ENCODE results near the gene OSTF1.

Gene OSTF1

GRCh38 chr9:75163764-75164163 is 75.5 kb downstream of the OSTF1 start:
- Histone ChIP-seq H3K36me3 (ENCODE audit: insufficient read depth, low read length) (peaks cover 4% of the 10 kb centered on the region), H3K79me2 (ENCODE audit: control insufficient read depth, insufficient read depth, low read length, unreplicated experiment) (no peaks in the 10 kb centered on the region), H3K27me3 (ENCODE audit: insufficient read depth, low read length) (no peaks in the 10 kb centered on the region), H3K27ac (ENCODE audit: low read depth, low read length) (no peak overlapping the region), H3K4me3 (ENCODE audit: low read depth, low read length) (no peak overlapping the region), H3K4me1 (ENCODE audit: control insufficient read depth, insufficient read depth, low read length, unreplicated experiment) (peaks cover 4% of the 10 kb centered on the region), H2AFZ (ENCODE audit: low read length, unreplicated experiment) (no peak overlapping the region)

- peaks cover 11% of the 10 kb centered on the region for H3K4me1 ChIP-seq (ENCODE audit: control insufficient read depth, insufficient read depth, low read length, unreplicated experiment)
Observed at GRCh38 chr9:75164573-75164972, 76.3 kb downstream of the OSTF1 start.

GRCh38 chr9:75167281-75167680 is 79.0 kb downstream of the OSTF1 start:
- Histone ChIP-seq H3K4me3 (ENCODE audit: low read depth, low read length) (no peak overlapping the region), H3K27ac (ENCODE audit: low read depth, low read length) (no peak overlapping the region)

More at GRCh38 chr9:75164573-75164972, 76.3 kb downstream of the OSTF1 start:
- Histone ChIP-seq H2AFZ (ENCODE audit: low read length, unreplicated experiment) (no peak overlapping the region), H3K27me3 (ENCODE audit: insufficient read depth, low read length) (no peaks in the 10 kb centered on the region), H3K79me2 (ENCODE audit: control insufficient read depth, insufficient read depth, low read length, unreplicated experiment) (no peaks in the 10 kb centered on the region), H3K36me3 (ENCODE audit: insufficient read depth, low read length) (peaks cover 4% of the 10 kb centered on the region), H3K4me3 (ENCODE audit: low read depth, low read length) (no peak overlapping the region), H3K27ac (ENCODE audit: low read depth, low read length) (no peak overlapping the region)

GRCh38 chr9:75168270-75169178 is 80.2 kb downstream of the OSTF1 start:
- Histone ChIP-seq H3K36me3 (ENCODE audit: insufficient read depth, low read length) (no peaks in the 10 kb centered on the region; the same call in none of the 2 replicates), H3K27me3 (ENCODE audit: insufficient read depth, low read length) (no peaks in the 10 kb centered on the region), H3K79me2 (ENCODE audit: control insufficient read depth, insufficient read depth, low read length, unreplicated experiment) (no peaks in the 10 kb centered on the region), H3K27ac (ENCODE audit: low read depth, low read length) (peak overlapping the region; percentile 37; the same call in 1 of the 2 replicates), H2AFZ (ENCODE audit: low read length, unreplicated experiment) (no peak overlapping the region), H3K4me1 (ENCODE audit: control insufficient read depth, insufficient read depth, low read length, unreplicated experiment) (peaks cover 24% of the 10 kb centered on the region), H3K4me3 (ENCODE audit: low read depth, low read length) (no peak overlapping the region)

More at GRCh38 chr9:75167281-75167680, 79.0 kb downstream of the OSTF1 start:
- Histone ChIP-seq H3K79me2 (ENCODE audit: control insufficient read depth, insufficient read depth, low read length, unreplicated experiment) (no peaks in the 10 kb centered on the region), H3K4me1 (ENCODE audit: control insufficient read depth, insufficient read depth, low read length, unreplicated experiment) (peaks cover 24% of the 10 kb centered on the region), H3K27me3 (ENCODE audit: insufficient read depth, low read length) (no peaks in the 10 kb centered on the region), H2AFZ (ENCODE audit: low read length, unreplicated experiment) (no peak overlapping the region), H3K36me3 (ENCODE audit: insufficient read depth, low read length) (peaks cover 4% of the 10 kb centered on the region)

GRCh38 chr9:75169623-75170022 is 81.3 kb downstream of the OSTF1 start:
- Histone ChIP-seq H3K27me3 (ENCODE audit: insufficient read depth, low read length) (no peaks in the 10 kb centered on the region), H3K36me3 (ENCODE audit: insufficient read depth, low read length) (no peaks in the 10 kb centered on the region; the same call in none of the 2 replicates), H3K27ac (ENCODE audit: low read depth, low read length) (peak overlapping the region; percentile 37), H3K4me1 (ENCODE audit: control insufficient read depth, insufficient read depth, low read length, unreplicated experiment) (peaks cover 24% of the 10 kb centered on the region), H3K79me2 (ENCODE audit: control insufficient read depth, insufficient read depth, low read length, unreplicated experiment) (no peaks in the 10 kb centered on the region), H3K4me3 (ENCODE audit: low read depth, low read length) (no peak overlapping the region), H2AFZ (ENCODE audit: low read length, unreplicated experiment) (peak overlapping the region; percentile 55)

- Histone ChIP-seq H3K27ac (ENCODE audit: low read depth, low read length) (no peak overlapping the region), H3K36me3 (ENCODE audit: insufficient read depth, low read length) (no peaks in the 10 kb centered on the region; the same call in none of the 2 replicates), H2AFZ (ENCODE audit: low read length, unreplicated experiment) (no peak overlapping the region), H3K79me2 (ENCODE audit: control insufficient read depth, insufficient read depth, low read length, unreplicated experiment) (no peaks in the 10 kb centered on the region), H3K27me3 (ENCODE audit: insufficient read depth, low read length) (no peaks in the 10 kb centered on the region), H3K4me3 (ENCODE audit: low read depth, low read length) (no peak overlapping the region), H3K4me1 (ENCODE audit: control insufficient read depth, insufficient read depth, low read length, unreplicated experiment) (peaks cover 24% of the 10 kb centered on the region)
Observed at GRCh38 chr9:75170898-75171360, 82.6 kb downstream of the OSTF1 start.

GRCh38 chr9:75175395-75175794 is 87.1 kb downstream of the OSTF1 start:
- H3K36me3 ChIP-seq (ENCODE audit: insufficient read depth, low read length): no peaks in the 10 kb centered on the region
- no peak overlapping the region for H3K4me3 ChIP-seq (ENCODE audit: low read depth, low read length)

GRCh38 chr9:75176037-75176436 is 87.7 kb downstream of the OSTF1 start:
- Histone ChIP-seq H3K4me1 (ENCODE audit: control insufficient read depth, insufficient read depth, low read length, unreplicated experiment) (no peaks in the 10 kb centered on the region), H3K79me2 (ENCODE audit: control insufficient read depth, insufficient read depth, low read length, unreplicated experiment) (no peaks in the 10 kb centered on the region), H3K36me3 (ENCODE audit: insufficient read depth, low read length) (no peaks in the 10 kb centered on the region), H3K27ac (ENCODE audit: low read depth, low read length) (no peak overlapping the region), H2AFZ (ENCODE audit: low read length, unreplicated experiment) (no peak overlapping the region), H3K4me3 (ENCODE audit: low read depth, low read length) (no peak overlapping the region), H3K27me3 (ENCODE audit: insufficient read depth, low read length) (no peaks in the 10 kb centered on the region)

More at GRCh38 chr9:75175395-75175794, 87.1 kb downstream of the OSTF1 start:
- Histone ChIP-seq H3K79me2 (ENCODE audit: control insufficient read depth, insufficient read depth, low read length, unreplicated experiment) (no peaks in the 10 kb centered on the region), H2AFZ (ENCODE audit: low read length, unreplicated experiment) (no peak overlapping the region), H3K27ac (ENCODE audit: low read depth, low read length) (no peak overlapping the region), H3K4me1 (ENCODE audit: control insufficient read depth, insufficient read depth, low read length, unreplicated experiment) (peaks cover 5% of the 10 kb centered on the region), H3K27me3 (ENCODE audit: insufficient read depth, low read length) (no peaks in the 10 kb centered on the region)

GRCh38 chr9:75181750-75182149 is 93.4 kb downstream of the OSTF1 start:
- Histone ChIP-seq H3K4me3 (ENCODE audit: low read depth, low read length) (no peak overlapping the region), H3K36me3 (ENCODE audit: insufficient read depth, low read length) (no peaks in the 10 kb centered on the region), H3K27me3 (ENCODE audit: insufficient read depth, low read length) (no peaks in the 10 kb centered on the region), H3K79me2 (ENCODE audit: control insufficient read depth, insufficient read depth, low read length, unreplicated experiment) (no peaks in the 10 kb centered on the region), H3K4me1 (ENCODE audit: control insufficient read depth, insufficient read depth, low read length, unreplicated experiment) (peaks cover 6% of the 10 kb centered on the region), H2AFZ (ENCODE audit: low read length, unreplicated experiment) (peak overlapping the region; percentile 27), H3K27ac (ENCODE audit: low read depth, low read length) (0 out of 2 replicates have a peak overlapping the region, but pooled peaks have one; percentile 11)

- H3K4me3 ChIP-seq (ENCODE audit: low read depth, low read length): no peak overlapping the region
- H3K36me3 ChIP-seq (ENCODE audit: insufficient read depth, low read length): no peaks in the 10 kb centered on the region
- no peaks in the 10 kb centered on the region for H3K79me2 ChIP-seq (ENCODE audit: control insufficient read depth, insufficient read depth, low read length, unreplicated experiment)
- no peak overlapping the region for H2AFZ ChIP-seq (ENCODE audit: low read length, unreplicated experiment)
- no peak overlapping the region for H3K27ac ChIP-seq (ENCODE audit: low read depth, low read length)
- H3K27me3 ChIP-seq (ENCODE audit: insufficient read depth, low read length): no peaks in the 10 kb centered on the region
- peaks cover 6% of the 10 kb centered on the region for H3K4me1 ChIP-seq (ENCODE audit: control insufficient read depth, insufficient read depth, low read length, unreplicated experiment)
Observed at GRCh38 chr9:75183306-75183705, 95.0 kb downstream of the OSTF1 start.

GRCh38 chr9:75184471-75184870 is 96.2 kb downstream of the OSTF1 start:
- no peak overlapping the region for H3K4me3 ChIP-seq (ENCODE audit: low read depth, low read length)
- H3K27me3 ChIP-seq (ENCODE audit: insufficient read depth, low read length): no peaks in the 10 kb centered on the region
- H2AFZ ChIP-seq (ENCODE audit: low read length, unreplicated experiment): no peak overlapping the region
- H3K79me2 ChIP-seq (ENCODE audit: control insufficient read depth, insufficient read depth, low read length, unreplicated experiment): no peaks in the 10 kb centered on the region
- H3K4me1 ChIP-seq (ENCODE audit: control insufficient read depth, insufficient read depth, low read length, unreplicated experiment): peaks cover 6% of the 10 kb centered on the region
- H3K36me3 ChIP-seq (ENCODE audit: insufficient read depth, low read length): no peaks in the 10 kb centered on the region
- no peak overlapping the region for H3K27ac ChIP-seq (ENCODE audit: low read depth, low read length)
